ENCODE results near the gene RPUSD1.
"Not testable (repeated sequence)": the region's sequence is repeated elsewhere in the genome, so short reads cannot be mapped to it uniquely, and the experiment has no call there.

The RPUSD1 gene

GRCh38 chr16:787978-788398 lies at the start of gene RPUSD1:
RPUSD1 (minus strand) TSS chr16:788381; CDS start chr16:787737, 644 bp downstream.
- no peak for DNase-seq

- DNase-seq = not testable (repeated sequence)
Measured at GRCh38 chr16:836822-837221, 48.6 kb upstream of the RPUSD1 start.

- DNase-seq = no peak
Measured at GRCh38 chr16:836221-836620, 48.0 kb upstream of the RPUSD1 start.

- DNase-seq = no peak
Measured at GRCh38 chr16:835373-835772, 47.2 kb upstream of the RPUSD1 start.

GRCh38 chr16:833411-833810 lies 45.2 kb upstream of the RPUSD1 start:
- no peak for DNase-seq

GRCh38 chr16:832652-833336 lies 44.6 kb upstream of the RPUSD1 start:
- no peak for DNase-seq

GRCh38 chr16:831571-832413 lies 43.6 kb upstream of the RPUSD1 start:
- no peak for DNase-seq

- DNase-seq = no peak
Measured at GRCh38 chr16:830871-831570, 42.8 kb upstream of the RPUSD1 start.

GRCh38 chr16:830107-830870 lies 42.1 kb upstream of the RPUSD1 start:
- no peak for DNase-seq

- no peak for DNase-seq
Measured at GRCh38 chr16:828891-829290, 40.7 kb upstream of the RPUSD1 start.

GRCh38 chr16:827513-827912 lies 39.3 kb upstream of the RPUSD1 start:
- DNase-seq = no peak

GRCh38 chr16:825341-826061 lies 37.3 kb upstream of the RPUSD1 start:
- peak; percentile 27 for DNase-seq

GRCh38 chr16:824601-825000 lies 36.4 kb upstream of the RPUSD1 start:
- no peak for DNase-seq

- DNase-seq = no peak
Measured at GRCh38 chr16:824194-824593, 36.0 kb upstream of the RPUSD1 start.

- no peak for DNase-seq
Measured at GRCh38 chr16:822909-823297, 34.7 kb upstream of the RPUSD1 start.

- no peak for DNase-seq
Measured at GRCh38 chr16:822174-822908, 34.2 kb upstream of the RPUSD1 start.

- DNase-seq = no peak
Measured at GRCh38 chr16:821751-822150, 33.6 kb upstream of the RPUSD1 start.

- no peak for DNase-seq
Measured at GRCh38 chr16:820748-821147, 32.6 kb upstream of the RPUSD1 start.

GRCh38 chr16:820044-820408 lies 31.8 kb upstream of the RPUSD1 start:
- DNase-seq = not testable (repeated sequence)

- no peak for DNase-seq
Measured at GRCh38 chr16:819336-820043, 31.3 kb upstream of the RPUSD1 start.

GRCh38 chr16:818592-818991 lies 30.4 kb upstream of the RPUSD1 start:
- DNase-seq = no peak
